K562 (cell line): ENCODE measurements around the gene GABRA4.

Source experiments
- BDP1 ChIP-seq: IDR thresholded peaks from 3 replicates; pipeline ENCODE4 v1.6.1; 2011; ENCODE audit not compliant: insufficient read length, insufficient read depth
- CTCF ChIP-seq, 3 experiments: IDR thresholded peaks in 2 of 3; conservative IDR thresholded peaks in 1 of 3; 2 replicates each; pipeline ENCODE4 v1.5.1; 2011 to 2012; ENCODE audit warnings: low read length in 3 of 3, mild to moderate bottlenecking in 3 of 3, control low read depth in 2 of 3, improper control_type of control experiment in 1 of 3, inconsistent platforms in 1 of 3, low read depth in 1 of 3, mixed read lengths in 1 of 3, moderate library complexity in 1 of 3; ENCODE audit not compliant: insufficient read depth in 2 of 3
- GTF2F1 ChIP-seq: IDR thresholded peaks from 2 replicates; pipeline ENCODE4 v1.6.1; 2011; ENCODE audit warnings: low read depth, low read length, improper control_type of control experiment
- KLF16 ChIP-seq: IDR thresholded peaks from 2 replicates; pipeline ENCODE4 v1.6.1; 2016; ENCODE audit warnings: antibody characterized with exemption
- YY1 ChIP-seq, 3 experiments: IDR thresholded peaks; 2 replicates each; pipeline ENCODE4 v1.6.1; 2011; ENCODE audit warnings: low read length in 2 of 3, mild to moderate bottlenecking in 2 of 3, moderate library complexity in 2 of 3, borderline replicate concordance in 1 of 3, control low read depth in 1 of 3, low read depth in 1 of 3; ENCODE audit not compliant: insufficient read depth in 3 of 3, insufficient replicate concordance in 2 of 3, control insufficient read depth in 1 of 3, insufficient read length in 1 of 3; ENCODE audit errors: extremely low read depth in 1 of 3

- TF ChIP-seq BDP1: no peak
- TF ChIP-seq GTF2F1: no peak
- no peak for TF ChIP-seq YY1 (IDR thresholded peaks at IDR 0.05; ENCODE audit: borderline replicate concordance in 1 of 3, control insufficient read depth in 1 of 3, extremely low read depth in 1 of 3, insufficient read depth in 3 of 3, insufficient read length in 1 of 3, insufficient replicate concordance in 2 of 3, low read depth in 1 of 3, low read length in 2 of 3)
- no peak for TF ChIP-seq CTCF (IDR thresholded peaks at IDR 0.05 in 2 of 3, conservative IDR thresholded peaks at IDR 0.05 in 1 of 3; ENCODE audit: insufficient read depth in 2 of 3, low read depth in 1 of 3, low read length in 3 of 3)
- TF ChIP-seq KLF16: no peak
Measured at GRCh38 chr4:46949822-46950221, 43.6 kb downstream of the GABRA4 start.
